ENCODE results near the gene ACAA2. TPM values are rescaled to one million over a fixed set of nuclear protein-coding genes. Genes with fewer than 3 reads are reported as not detected.

The ACAA2 gene
- total and polyA plus RNA-seq, 4 donors, result 55.6 to 1,315 (median 646) TPM

DNA sequence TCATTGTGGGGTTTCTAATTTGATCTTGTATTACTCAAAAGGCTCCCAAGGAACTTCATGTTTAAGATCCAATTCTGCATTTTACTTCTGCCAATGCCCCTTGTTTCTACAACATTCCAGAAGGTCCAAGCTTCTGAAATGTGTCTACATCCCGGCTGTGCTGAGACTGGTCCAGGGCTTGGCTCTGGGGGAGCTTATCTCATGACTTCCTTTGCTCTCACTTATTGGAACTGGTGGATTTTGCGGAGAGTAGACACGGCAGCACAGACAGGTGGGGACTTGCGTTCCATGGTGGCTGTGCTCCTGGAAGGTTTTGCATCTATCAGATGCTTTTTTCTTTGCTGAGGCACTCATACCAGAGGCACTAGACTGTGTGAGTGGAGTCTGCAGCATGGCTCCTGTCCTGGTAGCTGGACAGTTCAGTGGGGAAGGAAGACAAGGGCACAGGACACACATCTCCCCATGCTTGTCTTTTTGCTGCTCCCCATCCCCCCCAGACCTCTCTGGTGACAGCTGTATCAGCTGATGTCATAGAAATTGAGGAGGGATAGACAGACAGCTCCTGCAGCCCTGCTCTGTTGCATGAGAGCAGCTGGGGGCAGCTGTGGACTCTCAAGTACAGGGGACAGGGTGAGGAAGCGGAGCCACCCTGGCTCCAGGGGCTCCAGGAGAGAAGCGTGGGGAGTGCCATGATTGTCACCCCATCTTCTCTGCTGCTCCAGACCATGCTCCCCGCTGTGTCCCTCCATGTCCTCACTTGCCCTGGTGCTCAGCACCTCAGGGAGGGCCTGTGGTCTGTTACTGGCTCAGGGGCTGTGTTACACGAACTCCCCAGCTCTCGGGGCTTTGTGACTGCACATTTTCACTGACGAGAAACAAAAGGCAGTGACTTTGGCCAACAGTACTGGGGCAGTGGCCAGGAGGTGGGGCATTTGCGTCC, 46.0 kb downstream of the ACAA2 start:
- WGBS, result 78% methylated on average over 11 of the region's 11 CpGs
- no peaks in the 10 kb centered on the region for H3K36me3 ChIP-seq (ENCODE audit: control insufficient read depth in 4 of 4, insufficient read depth in 3 of 4, low read depth in 1 of 4, low read length in 3 of 4)
- no peaks in the 10 kb centered on the region for H3K27me3 ChIP-seq (ENCODE audit: control insufficient read depth in 4 of 4, insufficient read depth in 4 of 4, low read length in 3 of 4)
- H3K4me1 ChIP-seq (ENCODE audit: control insufficient read depth in 4 of 4, insufficient read depth in 4 of 4, low read length in 3 of 4), result peaks cover 0 to 13% (median 12%) of the 10 kb centered on the region in 4 donors
- DNase-seq (ENCODE audit: low spot score), result no peak
- no peak overlapping the region for H3K27ac ChIP-seq (ENCODE audit: low read depth in 1 of 2, low read length in 2 of 2)
- TF ChIP-seq NR2F2 (IDR thresholded peaks at IDR 0.05) (no peak), GABPA (IDR thresholded peaks at IDR 0.05 in 1 of 2, conservative IDR thresholded peaks at IDR 0.05 in 1 of 2) (no peak), SP1 (IDR thresholded peaks at IDR 0.05) (no peak), TAF1 (conservative IDR thresholded peaks at IDR 0.05) (no peak), JUND (IDR thresholded peaks at IDR 0.05) (no peak), RAD21 (IDR thresholded peaks at IDR 0.05) (no peak), RXRA (IDR thresholded peaks at IDR 0.05) (no peak), HNF4G (IDR thresholded peaks at IDR 0.05) (no peak)
- TF ChIP-seq, protein P1, sequence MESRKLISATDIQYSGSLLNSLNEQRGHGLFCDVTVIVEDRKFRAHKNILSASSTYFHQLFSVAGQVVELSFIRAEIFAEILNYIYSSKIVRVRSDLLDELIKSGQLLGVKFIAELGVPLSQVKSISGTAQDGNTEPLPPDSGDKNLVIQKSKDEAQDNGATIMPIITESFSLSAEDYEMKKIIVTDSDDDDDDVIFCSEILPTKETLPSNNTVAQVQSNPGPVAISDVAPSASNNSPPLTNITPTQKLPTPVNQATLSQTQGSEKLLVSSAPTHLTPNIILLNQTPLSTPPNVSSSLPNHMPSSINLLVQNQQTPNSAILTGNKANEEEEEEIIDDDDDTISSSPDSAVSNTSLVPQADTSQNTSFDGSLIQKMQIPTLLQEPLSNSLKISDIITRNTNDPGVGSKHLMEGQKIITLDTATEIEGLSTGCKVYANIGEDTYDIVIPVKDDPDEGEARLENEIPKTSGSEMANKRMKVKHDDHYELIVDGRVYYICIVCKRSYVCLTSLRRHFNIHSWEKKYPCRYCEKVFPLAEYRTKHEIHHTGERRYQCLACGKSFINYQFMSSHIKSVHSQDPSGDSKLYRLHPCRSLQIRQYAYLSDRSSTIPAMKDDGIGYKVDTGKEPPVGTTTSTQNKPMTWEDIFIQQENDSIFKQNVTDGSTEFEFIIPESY (IDR thresholded peaks at IDR 0.05), result no peak
- TF ChIP-seq, protein P2, sequence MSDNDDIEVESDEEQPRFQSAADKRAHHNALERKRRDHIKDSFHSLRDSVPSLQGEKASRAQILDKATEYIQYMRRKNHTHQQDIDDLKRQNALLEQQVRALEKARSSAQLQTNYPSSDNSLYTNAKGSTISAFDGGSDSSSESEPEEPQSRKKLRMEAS (IDR thresholded peaks at IDR 0.05), result no peak
- TF ChIP-seq, protein P3, sequence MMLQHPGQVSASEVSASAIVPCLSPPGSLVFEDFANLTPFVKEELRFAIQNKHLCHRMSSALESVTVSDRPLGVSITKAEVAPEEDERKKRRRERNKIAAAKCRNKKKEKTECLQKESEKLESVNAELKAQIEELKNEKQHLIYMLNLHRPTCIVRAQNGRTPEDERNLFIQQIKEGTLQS (IDR thresholded peaks at IDR 0.05), result no peak
- H3K9ac ChIP-seq (ENCODE audit: low read depth in 1 of 2, low read length in 2 of 2), result no peak overlapping the region
- no peak overlapping the region for H3K4me3 ChIP-seq (ENCODE audit: low read depth in 1 of 3, low read length in 3 of 3)
- no peaks in the 10 kb centered on the region for H3K9me3 ChIP-seq (ENCODE audit: control insufficient read depth in 4 of 4, low read length in 3 of 4)

DNA sequence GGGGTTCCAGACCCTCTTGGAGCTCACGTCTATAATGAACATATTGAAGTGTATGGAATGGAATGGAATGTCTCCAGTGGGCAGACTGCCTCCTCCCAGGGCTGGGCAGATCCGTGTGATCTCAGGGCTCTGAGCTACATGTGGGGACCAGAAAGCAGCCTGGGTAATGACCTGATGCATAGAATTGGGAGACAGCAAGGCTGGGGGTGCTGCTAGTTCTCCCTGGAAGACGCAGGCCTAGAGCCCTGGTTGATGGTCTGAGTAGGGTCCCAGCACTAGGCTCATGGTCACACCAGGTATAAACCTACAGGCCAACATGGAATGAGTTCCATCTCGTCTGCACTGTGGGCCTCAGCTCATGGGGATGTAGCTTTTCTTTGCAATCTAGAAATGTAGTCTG, 46.7 kb downstream of the ACAA2 start:
- TF ChIP-seq JUND (IDR thresholded peaks at IDR 0.05), result no peak
- Histone ChIP-seq H3K4me1 (ENCODE audit: control insufficient read depth in 4 of 4, insufficient read depth in 4 of 4, low read length in 3 of 4) (peaks cover 0 to 13% (median 12%) of the 10 kb centered on the region in 4 donors), H3K9me3 (ENCODE audit: control insufficient read depth in 4 of 4, low read length in 3 of 4) (no peaks in the 10 kb centered on the region), H3K36me3 (ENCODE audit: control insufficient read depth in 4 of 4, insufficient read depth in 3 of 4, low read depth in 1 of 4, low read length in 3 of 4) (no peaks in the 10 kb centered on the region), H3K9ac (ENCODE audit: low read depth in 1 of 2, low read length in 2 of 2) (no peak overlapping the region), H3K27me3 (ENCODE audit: control insufficient read depth in 4 of 4, insufficient read depth in 4 of 4, low read length in 3 of 4) (no peaks in the 10 kb centered on the region), H3K27ac (ENCODE audit: low read depth in 1 of 2, low read length in 2 of 2) (no peak overlapping the region), H3K4me3 (ENCODE audit: low read depth in 1 of 3, low read length in 3 of 3) (no peak overlapping the region)
- WGBS, result 91% methylated on average over 4 of the region's 4 CpGs
- DNase-seq (ENCODE audit: low spot score), result no peak

DNA sequence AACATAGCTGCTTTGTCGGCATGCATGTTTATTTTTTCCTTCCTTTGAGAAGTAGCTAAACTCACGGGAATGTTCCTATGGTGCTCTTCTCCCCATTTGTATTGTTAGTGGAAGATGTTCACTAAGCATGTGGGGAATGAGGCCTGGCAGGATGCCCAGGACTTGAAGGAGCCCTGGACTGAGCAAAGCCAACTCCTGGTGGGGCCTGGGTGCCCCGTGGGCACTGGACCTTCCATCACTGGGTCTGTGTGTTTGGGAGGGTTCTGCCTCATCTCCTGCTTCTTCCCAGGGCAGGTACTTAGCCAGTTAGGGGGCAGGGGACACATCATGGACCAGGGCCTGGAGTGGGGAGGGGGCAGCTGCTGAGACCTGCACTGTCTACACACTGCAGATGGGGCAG, 49.3 kb downstream of the ACAA2 start:
- no peak for DNase-seq (ENCODE audit: low spot score)
- Histone ChIP-seq H3K27me3 (ENCODE audit: control insufficient read depth in 4 of 4, insufficient read depth in 4 of 4, low read length in 3 of 4) (no peaks in the 10 kb centered on the region), H3K36me3 (ENCODE audit: control insufficient read depth in 4 of 4, insufficient read depth in 3 of 4, low read depth in 1 of 4, low read length in 3 of 4) (no peaks in the 10 kb centered on the region), H3K9me3 (ENCODE audit: control insufficient read depth in 4 of 4, low read length in 3 of 4) (no peaks in the 10 kb centered on the region), H3K9ac (ENCODE audit: low read depth in 1 of 2, low read length in 2 of 2) (no peak overlapping the region), H3K27ac (ENCODE audit: low read depth in 1 of 2, low read length in 2 of 2) (no peak overlapping the region), H3K4me1 (ENCODE audit: control insufficient read depth in 4 of 4, insufficient read depth in 4 of 4, low read length in 3 of 4) (peaks cover 0 to 6% (median 5%) of the 10 kb centered on the region in 4 donors), H3K4me3 (ENCODE audit: low read depth in 1 of 3, low read length in 3 of 3) (no peak overlapping the region)
- WGBS, result 71% methylated on average over 3 of the region's 3 CpGs
- no peak for TF ChIP-seq TAF1 (conservative IDR thresholded peaks at IDR 0.05)
- no peak for TF ChIP-seq RAD21 (IDR thresholded peaks at IDR 0.05)
- TF ChIP-seq, protein P4, sequence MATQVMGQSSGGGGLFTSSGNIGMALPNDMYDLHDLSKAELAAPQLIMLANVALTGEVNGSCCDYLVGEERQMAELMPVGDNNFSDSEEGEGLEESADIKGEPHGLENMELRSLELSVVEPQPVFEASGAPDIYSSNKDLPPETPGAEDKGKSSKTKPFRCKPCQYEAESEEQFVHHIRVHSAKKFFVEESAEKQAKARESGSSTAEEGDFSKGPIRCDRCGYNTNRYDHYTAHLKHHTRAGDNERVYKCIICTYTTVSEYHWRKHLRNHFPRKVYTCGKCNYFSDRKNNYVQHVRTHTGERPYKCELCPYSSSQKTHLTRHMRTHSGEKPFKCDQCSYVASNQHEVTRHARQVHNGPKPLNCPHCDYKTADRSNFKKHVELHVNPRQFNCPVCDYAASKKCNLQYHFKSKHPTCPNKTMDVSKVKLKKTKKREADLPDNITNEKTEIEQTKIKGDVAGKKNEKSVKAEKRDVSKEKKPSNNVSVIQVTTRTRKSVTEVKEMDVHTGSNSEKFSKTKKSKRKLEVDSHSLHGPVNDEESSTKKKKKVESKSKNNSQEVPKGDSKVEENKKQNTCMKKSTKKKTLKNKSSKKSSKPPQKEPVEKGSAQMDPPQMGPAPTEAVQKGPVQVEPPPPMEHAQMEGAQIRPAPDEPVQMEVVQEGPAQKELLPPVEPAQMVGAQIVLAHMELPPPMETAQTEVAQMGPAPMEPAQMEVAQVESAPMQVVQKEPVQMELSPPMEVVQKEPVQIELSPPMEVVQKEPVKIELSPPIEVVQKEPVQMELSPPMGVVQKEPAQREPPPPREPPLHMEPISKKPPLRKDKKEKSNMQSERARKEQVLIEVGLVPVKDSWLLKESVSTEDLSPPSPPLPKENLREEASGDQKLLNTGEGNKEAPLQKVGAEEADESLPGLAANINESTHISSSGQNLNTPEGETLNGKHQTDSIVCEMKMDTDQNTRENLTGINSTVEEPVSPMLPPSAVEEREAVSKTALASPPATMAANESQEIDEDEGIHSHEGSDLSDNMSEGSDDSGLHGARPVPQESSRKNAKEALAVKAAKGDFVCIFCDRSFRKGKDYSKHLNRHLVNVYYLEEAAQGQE (IDR thresholded peaks at IDR 0.05), result no peak
- TF ChIP-seq, protein P1 (IDR thresholded peaks at IDR 0.05), result no peak
- no peak for TF ChIP-seq SP1 (IDR thresholded peaks at IDR 0.05)
- no peak for TF ChIP-seq HNF4G (IDR thresholded peaks at IDR 0.05)
- no peak for TF ChIP-seq FOXA2 (IDR thresholded peaks at IDR 0.05)
- TF ChIP-seq, protein P3 (IDR thresholded peaks at IDR 0.05), result no peak
- TF ChIP-seq JUND (IDR thresholded peaks at IDR 0.05), result no peak
- no peak for TF ChIP-seq GABPA (IDR thresholded peaks at IDR 0.05 in 1 of 2, conservative IDR thresholded peaks at IDR 0.05 in 1 of 2)
- TF ChIP-seq NR2F2 (IDR thresholded peaks at IDR 0.05), result no peak
- no peak for TF ChIP-seq FOXA1 (IDR thresholded peaks at IDR 0.05)
